ENCODE results near the gene TMEM161A. TPM values are rescaled to one million over a fixed set of nuclear protein-coding genes. Genes with fewer than 3 reads are reported as not detected.

TMEM161A gene
- total RNA-seq, 4 donors from 2014 or later = 16.9 to 41.9 (median 18.5) TPM

DNA sequence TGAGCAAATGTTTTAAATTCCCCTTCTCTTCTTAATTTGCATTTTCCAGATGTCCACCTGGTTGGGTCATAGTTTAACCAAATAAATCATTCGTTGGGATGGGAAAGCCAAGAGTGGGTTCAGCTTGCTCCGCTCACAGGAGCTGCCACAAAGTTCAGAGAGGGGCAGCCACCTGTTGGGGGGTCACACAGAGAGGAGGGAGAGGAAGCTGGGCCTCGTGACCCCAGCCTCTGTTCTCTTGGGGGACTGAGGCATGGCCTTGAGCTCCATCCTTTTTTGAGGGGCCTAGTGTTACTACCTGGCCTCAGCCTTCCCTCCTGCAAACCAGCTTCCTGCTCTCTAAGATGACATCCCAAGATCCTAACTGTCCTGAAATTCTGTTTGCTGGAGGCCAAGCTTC is 29.3 kb upstream of the TMEM161A start:
- intact Hi-C loops (cut with DNase I; ENCODE audit: low total_unique reads) = no loop called here
- in situ Hi-C loops (cut with MboI; ENCODE audit: low pct_ligation_motif_present in 1 of 4, low pct_unique_long_range_greater_than_20kb in 1 of 4, low sequenced_read_pairs in 3 of 4) = no loop called here

GRCh38 chr19:19165396-19165795 is 27.1 kb upstream of the TMEM161A start:
- peaks cover 0 to 7% (median 6%) of the 10 kb centered on the region in 4 donors for H3K4me1 ChIP-seq
- in situ Hi-C loops (cut with MboI; ENCODE audit: low pct_ligation_motif_present in 1 of 4, low pct_unique_long_range_greater_than_20kb in 1 of 4, low sequenced_read_pairs in 3 of 4) (no loop called here), intact Hi-C loops (cut with DNase I; ENCODE audit: low total_unique reads) (no loop called here)
- H3K9me3 ChIP-seq = no peaks in the 10 kb centered on the region
- no peaks in the 10 kb centered on the region for H3K36me3 ChIP-seq
- H3K27me3 ChIP-seq = no peaks in the 10 kb centered on the region
- TF ChIP-seq, protein P1, sequence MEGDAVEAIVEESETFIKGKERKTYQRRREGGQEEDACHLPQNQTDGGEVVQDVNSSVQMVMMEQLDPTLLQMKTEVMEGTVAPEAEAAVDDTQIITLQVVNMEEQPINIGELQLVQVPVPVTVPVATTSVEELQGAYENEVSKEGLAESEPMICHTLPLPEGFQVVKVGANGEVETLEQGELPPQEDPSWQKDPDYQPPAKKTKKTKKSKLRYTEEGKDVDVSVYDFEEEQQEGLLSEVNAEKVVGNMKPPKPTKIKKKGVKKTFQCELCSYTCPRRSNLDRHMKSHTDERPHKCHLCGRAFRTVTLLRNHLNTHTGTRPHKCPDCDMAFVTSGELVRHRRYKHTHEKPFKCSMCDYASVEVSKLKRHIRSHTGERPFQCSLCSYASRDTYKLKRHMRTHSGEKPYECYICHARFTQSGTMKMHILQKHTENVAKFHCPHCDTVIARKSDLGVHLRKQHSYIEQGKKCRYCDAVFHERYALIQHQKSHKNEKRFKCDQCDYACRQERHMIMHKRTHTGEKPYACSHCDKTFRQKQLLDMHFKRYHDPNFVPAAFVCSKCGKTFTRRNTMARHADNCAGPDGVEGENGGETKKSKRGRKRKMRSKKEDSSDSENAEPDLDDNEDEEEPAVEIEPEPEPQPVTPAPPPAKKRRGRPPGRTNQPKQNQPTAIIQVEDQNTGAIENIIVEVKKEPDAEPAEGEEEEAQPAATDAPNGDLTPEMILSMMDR (IDR thresholded peaks at IDR 0.05) = no peak
- TF ChIP-seq POLR2A (IDR thresholded peaks at IDR 0.05) = no peak
- TF ChIP-seq EP300 (IDR thresholded peaks at IDR 0.05; ENCODE audit: low read depth) = no peak
- TF ChIP-seq POLR2AphosphoS5 (IDR thresholded peaks at IDR 0.05) = no peak
- no peak overlapping the region for H3K4me3 ChIP-seq
- 100% methylated on average over 1 of the region's 1 CpG; no CpG with 5 or more reads in 1 of the 2 donors for WGBS, 2 donors (ENCODE audit: low coverage in 1 of 2)
- peak overlapping the region in 1 of 4 donors; percentile 30 for H3K27ac ChIP-seq
- no peak for DNase-seq

More for the DNA sequence above, 29.3 kb upstream of the TMEM161A start:
- Histone ChIP-seq H3K9me3 (no peaks in the 10 kb centered on the region), H3K36me3 (no peaks in the 10 kb centered on the region), H3K27me3 (no peaks in the 10 kb centered on the region), H3K4me3 (no peak overlapping the region), H3K27ac (no peak overlapping the region), H3K4me1 (peaks cover 0 to 8% (median 8%) of the 10 kb centered on the region in 4 donors)
- TF ChIP-seq, protein P1 (IDR thresholded peaks at IDR 0.05) = no peak
- no peak for TF ChIP-seq POLR2A (IDR thresholded peaks at IDR 0.05)
- no peak for TF ChIP-seq POLR2AphosphoS5 (IDR thresholded peaks at IDR 0.05)
- TF ChIP-seq EP300 (IDR thresholded peaks at IDR 0.05; ENCODE audit: low read depth) = no peak
- no peak for DNase-seq
- WGBS, 2 donors (ENCODE audit: low coverage in 1 of 2) = 78% methylated on average over 3 of the region's 3 CpGs; no CpG with 5 or more reads in 1 of the 2 donors

- in situ Hi-C loops (cut with MboI; ENCODE audit: low pct_ligation_motif_present in 1 of 4, low pct_unique_long_range_greater_than_20kb in 1 of 4, low sequenced_read_pairs in 3 of 4) (no loop called here), intact Hi-C loops (cut with DNase I; ENCODE audit: low total_unique reads) (no loop called here)
- WGBS, 2 donors (ENCODE audit: low coverage in 1 of 2) = 90% methylated on average over 7 of the region's 7 CpGs; no CpG with 5 or more reads in 1 of the 2 donors
- Histone ChIP-seq H3K9me3 (no peaks in the 10 kb centered on the region), H3K27me3 (no peaks in the 10 kb centered on the region), H3K27ac (no peak overlapping the region), H3K36me3 (no peaks in the 10 kb centered on the region), H3K4me3 (no peak overlapping the region), H3K4me1 (no peaks in the 10 kb centered on the region)
- no peak for TF ChIP-seq POLR2AphosphoS5 (IDR thresholded peaks at IDR 0.05)
- no peak for TF ChIP-seq EP300 (IDR thresholded peaks at IDR 0.05; ENCODE audit: low read depth)
- TF ChIP-seq, protein P1 (IDR thresholded peaks at IDR 0.05) = no peak
- no peak for TF ChIP-seq POLR2A (IDR thresholded peaks at IDR 0.05)
- DNase-seq = no peak
These were observed 24.2 kb upstream of the TMEM161A start for GRCh38 chr19:19162495-19162894.

- intact Hi-C loops (cut with DNase I; ENCODE audit: low total_unique reads) (no loop called here), in situ Hi-C loops (cut with MboI; ENCODE audit: low pct_ligation_motif_present in 1 of 4, low pct_unique_long_range_greater_than_20kb in 1 of 4, low sequenced_read_pairs in 3 of 4) (no loop called here)
- WGBS, 2 donors (ENCODE audit: low coverage in 1 of 2) = 73% methylated on average over 23 of the region's 26 CpGs; no CpG with 5 or more reads in 1 of the 2 donors
- no peak overlapping the region for H3K4me3 ChIP-seq
- no peaks in the 10 kb centered on the region for H3K36me3 ChIP-seq
- no peaks in the 10 kb centered on the region for H3K4me1 ChIP-seq
- peak; percentile 48 for DNase-seq
- H3K9me3 ChIP-seq = no peaks in the 10 kb centered on the region
- no peaks in the 10 kb centered on the region for H3K27me3 ChIP-seq
- no peak for TF ChIP-seq POLR2AphosphoS5 (IDR thresholded peaks at IDR 0.05)
- TF ChIP-seq, protein P1 (IDR thresholded peaks at IDR 0.05) = no peak
- no peak for TF ChIP-seq EP300 (IDR thresholded peaks at IDR 0.05; ENCODE audit: low read depth)
- no peak for TF ChIP-seq POLR2A (IDR thresholded peaks at IDR 0.05)
- H3K27ac ChIP-seq = peak overlapping the region in 1 of 4 donors; percentile 48
These were observed 22.3 kb upstream of the TMEM161A start for GRCh38 chr19:19160461-19161035.
